Measurements from ENCODE around the gene SVBP.

SVBP gene

GRCh38 chr1:42766741-42767509, 50.3 kb downstream of the SVBP start, which contains the start of the genes C1orf50 and P3H1:
Gene C1orf50 (plus strand): TSS chr1:42767249. CDS start chr1:42767312, 63 bp downstream.
Gene P3H1 (minus strand): TSS chr1:42767028. CDS start chr1:42766971, 57 bp downstream.
- FAIRE-seq = peak; percentile 98
- DNase-seq (ENCODE audit: extremely low spot score, insufficient read length, low read depth) = peak; percentile 89

- DNase-seq (ENCODE audit: extremely low spot score, insufficient read length, low read depth) (no peak), FAIRE-seq (peak; percentile 35)
These were observed 51.1 kb downstream of the SVBP start for GRCh38 chr1:42765832-42766740.

DNA sequence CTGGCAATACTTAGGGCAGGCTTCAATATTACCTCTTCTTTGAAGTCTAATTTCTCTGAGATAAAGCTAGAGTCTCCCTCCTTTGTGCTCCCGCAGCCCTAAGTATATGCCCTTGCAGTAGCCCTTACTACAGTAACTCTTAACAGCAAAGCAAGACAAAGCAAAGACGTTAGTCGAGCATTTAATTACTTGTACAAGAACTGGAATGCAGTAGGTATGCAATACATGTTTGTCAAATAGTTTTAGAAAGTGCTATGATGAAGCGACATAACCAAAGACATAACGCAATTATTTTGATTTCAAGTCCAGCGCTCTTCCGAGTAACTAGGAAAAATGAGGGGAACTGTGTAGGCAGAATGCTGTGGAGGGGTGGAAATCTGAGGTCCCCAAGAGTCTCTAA, 51.9 kb downstream of the SVBP start:
- no peak for DNase-seq (ENCODE audit: extremely low spot score, insufficient read length, low read depth)
- FAIRE-seq = no peak

DNA sequence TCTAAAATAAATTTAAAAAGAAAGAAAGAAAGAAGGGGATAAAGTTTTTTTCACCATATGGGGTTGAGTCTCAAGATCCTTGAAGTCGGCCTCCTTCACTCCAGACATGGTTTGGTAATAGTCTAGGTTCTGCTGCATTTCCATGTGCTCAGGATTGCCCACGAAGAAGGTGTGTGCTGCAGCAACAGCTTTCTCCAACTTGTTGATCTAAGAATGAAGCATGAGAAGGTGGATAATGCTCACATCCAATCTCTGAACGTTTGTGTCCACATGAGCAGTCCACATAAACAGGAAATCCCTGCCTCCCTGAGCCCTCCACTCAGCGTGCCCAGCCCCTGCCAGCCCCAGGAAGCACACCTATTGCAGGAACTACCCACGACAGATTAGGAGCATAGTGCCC, 54.9 kb downstream of the SVBP start:
- no peak for FAIRE-seq
- DNase-seq (ENCODE audit: extremely low spot score, insufficient read length, low read depth) = no peak

DNA sequence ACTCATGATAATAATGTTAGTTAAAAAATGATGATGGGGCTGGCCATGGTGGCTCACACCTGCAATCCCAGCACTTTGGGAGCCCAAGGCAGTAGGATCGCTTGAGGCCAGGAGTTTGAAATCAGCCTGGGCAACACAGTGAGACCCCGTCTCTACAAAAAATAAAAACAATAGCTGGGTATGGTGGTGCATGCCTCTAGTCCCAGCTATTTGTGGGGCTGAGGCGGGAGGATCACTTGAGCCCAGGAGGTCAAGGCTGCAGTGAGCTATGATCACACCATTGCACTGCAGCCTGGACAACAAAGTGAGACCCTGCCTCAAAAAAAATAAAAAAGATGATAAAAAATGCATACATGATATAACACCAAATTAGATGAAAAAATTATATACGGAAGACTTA, 55.6 kb downstream of the SVBP start:
- DNase-seq (ENCODE audit: extremely low spot score, insufficient read length, low read depth) (no peak), FAIRE-seq (no peak)

DNA sequence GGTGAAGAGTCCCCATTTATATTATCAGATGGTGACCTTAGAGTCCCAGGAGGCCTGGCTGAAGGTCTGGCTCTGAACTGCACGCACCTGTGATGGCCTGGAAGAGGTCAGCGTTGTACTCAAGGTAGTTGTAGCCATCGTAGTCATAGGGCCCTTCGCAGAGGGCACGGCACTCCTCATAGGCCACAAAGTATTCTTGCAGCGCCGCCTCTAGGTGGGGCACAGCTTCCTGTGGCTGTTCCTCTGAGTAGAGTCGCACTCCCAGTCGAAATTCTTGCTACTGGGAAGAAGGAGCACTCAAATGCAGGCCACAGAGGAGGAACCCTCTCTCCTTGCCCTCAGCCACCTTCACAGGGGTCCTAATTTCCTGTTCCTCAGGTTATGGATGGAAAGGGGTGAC, 58.1 kb downstream of the SVBP start:
- FAIRE-seq (no peak), DNase-seq (ENCODE audit: extremely low spot score, insufficient read length, low read depth) (no peak)

- no peak for DNase-seq (ENCODE audit: extremely low spot score, insufficient read length, low read depth)
- FAIRE-seq = no peak
These were observed 58.6 kb downstream of the SVBP start for GRCh38 chr1:42758641-42759040.

DNA sequence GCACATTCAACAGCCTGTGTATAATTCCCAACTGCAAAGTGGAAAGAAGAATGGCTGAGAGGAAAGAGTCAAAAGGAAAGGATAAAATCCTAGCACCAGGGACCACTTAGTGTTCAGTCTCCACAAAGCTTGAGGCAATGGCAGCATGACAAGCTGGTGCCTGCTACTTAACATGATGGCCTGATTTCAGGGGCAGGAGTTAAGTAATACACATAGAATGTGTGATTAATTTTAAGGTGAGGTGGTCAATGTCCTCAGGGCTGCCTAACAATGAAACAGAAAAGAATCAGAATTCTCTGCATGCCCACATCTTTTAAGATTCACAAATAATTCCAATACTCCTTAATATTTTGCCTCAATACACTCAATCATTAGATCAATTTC, 59.3 kb downstream of the SVBP start:
- DNase-seq (ENCODE audit: extremely low spot score, insufficient read length, low read depth) = no peak
- FAIRE-seq = no peak
